Right atrium auricular region (tissue), 2 donors: Measurements from ENCODE around the gene ABCA5. TPM values are rescaled to one million over a fixed set of nuclear protein-coding genes. Genes with fewer than 3 reads are reported as not detected.

Experiments
- DNase-seq: peaks from one replicate; pipeline ENCODE4 v3.0.0-alpha.2; 2019; ENCODE audit warnings: low spot score
- H3K27ac ChIP-seq, 2 donors: fragments of 200-600 bp; sonication (generic); 1 replicate in 1 of 2; 2 replicates in 1 of 2; pipeline ENCODE4 v1.5.1; 2016 to 2019
- H3K27me3 ChIP-seq, 2 donors: fragments of 200-600 bp; sonication (generic); one replicate each; pipeline versions ENCODE4 v1.5.1 to v1.6.0; 2017 to 2019
- H3K36me3 ChIP-seq: fragments of 200-600 bp; sonication (generic); one replicate; pipeline ENCODE4 v1.5.1; 2016
- H3K4me1 ChIP-seq, 2 donors: fragments of 200-600 bp; sonication (generic); one replicate each; pipeline versions ENCODE4 v1.5.1 to v1.6.0; 2017 to 2019
- H3K4me3 ChIP-seq, 2 donors: fragments of 200-600 bp; sonication (generic); 1 replicate in 1 of 2; 2 replicates in 1 of 2; pipeline ENCODE4 v1.5.1; 2017 to 2019; ENCODE audit warnings: mild to moderate bottlenecking in 1 of 2, moderate library complexity in 1 of 2
- H3K9me3 ChIP-seq, 2 donors: fragments of 200-600 bp; sonication (generic); one replicate each; pipeline ENCODE4 v1.5.1; 2019
- CTCF ChIP-seq, 2 donors: fragments of 200-600 bp; sonication (generic); IDR thresholded peaks; one replicate each; pipeline ENCODE4 v1.5.1; 2019; ENCODE audit warnings: antibody characterized with exemption in 2 of 2
- total RNA-seq, 2 donors: library from RNA; depleted of rRNA; stranded (reverse); fragments of >200 nt; gene quantifications; one replicate each; pipeline ENCODE4 v1.1.0, GENCODE V29; 2016

Gene ABCA5
- total RNA-seq, 2 donors from 2014 or later = 10.3 to 19.7 TPM

- H3K9me3 ChIP-seq = no peaks in the 10 kb centered on the region
- no peak overlapping the region for H3K27ac ChIP-seq
- no peaks in the 10 kb centered on the region for H3K4me1 ChIP-seq
- no peak overlapping the region for H3K4me3 ChIP-seq
- H3K36me3 ChIP-seq = peaks cover 6% of the 10 kb centered on the region
- no peak for TF ChIP-seq CTCF (IDR thresholded peaks at IDR 0.05)
- DNase-seq = no peak
- no peaks in the 10 kb centered on the region for H3K27me3 ChIP-seq
These were observed 76.3 kb downstream of the ABCA5 start for GRCh38 chr17:69250641-69251040.

GRCh38 chr17:69246726-69247375 lies 80.1 kb downstream of the ABCA5 start:
- Histone ChIP-seq H3K27me3 (no peaks in the 10 kb centered on the region), H3K36me3 (no peaks in the 10 kb centered on the region), H3K9me3 (no peaks in the 10 kb centered on the region), H3K4me3 (no peak overlapping the region), H3K4me1 (no peaks in the 10 kb centered on the region), H3K27ac (no peak overlapping the region)
- TF ChIP-seq CTCF (IDR thresholded peaks at IDR 0.05) = peak; percentile 45 to 70
- no peak for DNase-seq

- no peaks in the 10 kb centered on the region for H3K9me3 ChIP-seq
- H3K27ac ChIP-seq = no peak overlapping the region
- no peaks in the 10 kb centered on the region for H3K36me3 ChIP-seq
- H3K4me3 ChIP-seq = no peak overlapping the region
- no peaks in the 10 kb centered on the region for H3K4me1 ChIP-seq
- DNase-seq = no peak
- no peak for TF ChIP-seq CTCF (IDR thresholded peaks at IDR 0.05)
- H3K27me3 ChIP-seq = no peaks in the 10 kb centered on the region
These were observed 80.7 kb downstream of the ABCA5 start for GRCh38 chr17:69246202-69246601.

- no peak overlapping the region for H3K4me3 ChIP-seq
- no peaks in the 10 kb centered on the region for H3K27me3 ChIP-seq
- no peaks in the 10 kb centered on the region for H3K4me1 ChIP-seq
- no peak for TF ChIP-seq CTCF (IDR thresholded peaks at IDR 0.05)
- no peaks in the 10 kb centered on the region for H3K9me3 ChIP-seq
- no peak overlapping the region for H3K27ac ChIP-seq
- DNase-seq = no peak
- no peaks in the 10 kb centered on the region for H3K36me3 ChIP-seq
These were observed 81.3 kb downstream of the ABCA5 start for GRCh38 chr17:69245617-69246016.

- DNase-seq = no peak
- Histone ChIP-seq H3K4me3 (no peak overlapping the region), H3K27ac (no peak overlapping the region), H3K36me3 (no peaks in the 10 kb centered on the region), H3K27me3 (no peaks in the 10 kb centered on the region), H3K9me3 (no peaks in the 10 kb centered on the region), H3K4me1 (no peaks in the 10 kb centered on the region)
- TF ChIP-seq CTCF (IDR thresholded peaks at IDR 0.05) = no peak
These were observed 87.0 kb downstream of the ABCA5 start for GRCh38 chr17:69239611-69240600.
